ENCODE data around the gene SRRM4.

DNA sequence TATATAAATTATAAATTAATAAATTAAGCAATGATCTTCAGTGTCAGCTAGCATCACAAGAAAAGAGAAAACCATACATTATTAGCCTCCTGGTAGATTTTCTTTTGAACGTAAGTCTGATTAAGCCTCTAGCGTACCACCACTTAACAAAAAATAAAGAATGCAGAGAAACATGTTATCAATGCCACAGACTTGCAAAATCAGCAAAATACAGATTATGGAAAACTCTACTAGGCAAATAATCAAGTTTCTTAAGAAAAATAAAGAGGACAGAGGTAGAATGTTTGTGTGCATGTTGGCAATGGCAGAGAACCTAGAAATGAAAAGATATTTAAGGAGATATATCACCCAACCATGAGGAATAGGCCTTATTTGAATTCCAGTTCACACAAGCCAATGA, 8.4 kb upstream of the SRRM4 start:
- TF ChIP-seq POLR2A (IDR thresholded peaks at IDR 0.05): no peak
- TF ChIP-seq, protein P1, sequence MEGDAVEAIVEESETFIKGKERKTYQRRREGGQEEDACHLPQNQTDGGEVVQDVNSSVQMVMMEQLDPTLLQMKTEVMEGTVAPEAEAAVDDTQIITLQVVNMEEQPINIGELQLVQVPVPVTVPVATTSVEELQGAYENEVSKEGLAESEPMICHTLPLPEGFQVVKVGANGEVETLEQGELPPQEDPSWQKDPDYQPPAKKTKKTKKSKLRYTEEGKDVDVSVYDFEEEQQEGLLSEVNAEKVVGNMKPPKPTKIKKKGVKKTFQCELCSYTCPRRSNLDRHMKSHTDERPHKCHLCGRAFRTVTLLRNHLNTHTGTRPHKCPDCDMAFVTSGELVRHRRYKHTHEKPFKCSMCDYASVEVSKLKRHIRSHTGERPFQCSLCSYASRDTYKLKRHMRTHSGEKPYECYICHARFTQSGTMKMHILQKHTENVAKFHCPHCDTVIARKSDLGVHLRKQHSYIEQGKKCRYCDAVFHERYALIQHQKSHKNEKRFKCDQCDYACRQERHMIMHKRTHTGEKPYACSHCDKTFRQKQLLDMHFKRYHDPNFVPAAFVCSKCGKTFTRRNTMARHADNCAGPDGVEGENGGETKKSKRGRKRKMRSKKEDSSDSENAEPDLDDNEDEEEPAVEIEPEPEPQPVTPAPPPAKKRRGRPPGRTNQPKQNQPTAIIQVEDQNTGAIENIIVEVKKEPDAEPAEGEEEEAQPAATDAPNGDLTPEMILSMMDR (IDR thresholded peaks at IDR 0.05): no peak

All from thyroid gland (tissue), 4 donors.